Sigmoid colon (tissue), 4 donors: ENCODE data around the gene SLC25A17.

Experiments used
- CTCF ChIP-seq, 4 experiments: fragments of 450-650 bp in 3 of 4; fragments of 200-600 bp in 1 of 4; IDR thresholded peaks; one replicate each; pipeline ENCODE4 v1.5.1; 2016 to 2019; ENCODE audit warnings: antibody characterized with exemption in 4 of 4, mild to moderate bottlenecking in 3 of 4, moderate library complexity in 2 of 4
- EP300 ChIP-seq, 4 donors: sonication (generic); formaldehyde crosslinking; IDR thresholded peaks; one replicate each; pipeline ENCODE4 v1.6.1; 2017; ENCODE audit warnings: antibody characterized with exemption in 4 of 4
- POLR2A ChIP-seq, 2 donors: fragments of 450-650 bp; IDR thresholded peaks; one replicate each; pipeline ENCODE4 v1.6.1; 2016; ENCODE audit warnings: antibody characterized with exemption in 2 of 2, mild to moderate bottlenecking in 2 of 2, moderate library complexity in 2 of 2
- POLR2AphosphoS5 ChIP-seq, 4 donors: sonication (generic); formaldehyde crosslinking; IDR thresholded peaks; one replicate each; pipeline ENCODE4 v1.6.1; 2017; ENCODE audit warnings: antibody characterized with exemption in 4 of 4

GRCh38 chr22:40727964-40728615 is 91.1 kb downstream of the SLC25A17 start:
- no peak for TF ChIP-seq CTCF (IDR thresholded peaks at IDR 0.05)
- no peak for TF ChIP-seq POLR2AphosphoS5 (IDR thresholded peaks at IDR 0.05)
- TF ChIP-seq EP300 (IDR thresholded peaks at IDR 0.05) = no peak
- no peak for TF ChIP-seq POLR2A (IDR thresholded peaks at IDR 0.05)
